ENCODE measurements around the gene TPGS2. TPM values are rescaled to one million over a fixed set of nuclear protein-coding genes. Genes with fewer than 3 reads are reported as not detected.
A peak's percentile ranks its signal among the peaks of the same experiment; 100 is the strongest.
"Not testable (repeated sequence)": the region's sequence is repeated elsewhere in the genome, so short reads cannot be mapped to it uniquely, and the experiment has no call there.

TPGS2 gene
- total RNA-seq, 2 experiments from 2014 or later = 87.6 to 158 TPM

DNA sequence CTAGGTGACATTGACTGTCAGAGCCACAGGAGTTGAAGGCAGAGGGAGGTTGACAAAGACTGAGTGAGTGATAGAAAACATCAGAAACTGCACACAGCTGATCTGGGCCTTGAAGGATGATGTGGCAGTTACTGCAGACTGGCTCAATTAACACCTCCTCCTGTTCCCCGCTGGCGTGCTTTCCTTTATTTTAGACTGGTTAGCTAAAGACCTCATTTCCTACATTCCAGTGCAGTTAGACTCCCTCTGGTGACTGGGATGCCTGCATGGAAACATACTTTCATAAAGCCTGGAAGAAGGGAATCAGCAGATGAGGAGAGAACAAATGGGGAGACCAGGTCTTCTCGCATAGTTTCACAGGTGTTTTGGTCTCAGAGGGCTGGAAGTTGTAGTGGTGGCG lies 7.1 kb downstream of the TPGS2 start:
- no peak for DNase-seq
- H3K27me3 Mint-ChIP-seq = no peaks in the 10 kb centered on the region
- peaks cover 32% of the 10 kb centered on the region for H3K36me3 Mint-ChIP-seq (ENCODE audit: low read depth)
- no peak overlapping the region for H3K27ac Mint-ChIP-seq
- no peaks in the 10 kb centered on the region for H3K4me1 Mint-ChIP-seq
- intact Hi-C loops (cut with DNase I, micrococcal nuclease) = no loop called here
- H3K4me3 Mint-ChIP-seq = no peak overlapping the region
- no peaks in the 10 kb centered on the region for H3K9me3 Mint-ChIP-seq (ENCODE audit: low read depth)
- ChIA-PET POLR2A (no interaction called here), CTCF (no interaction called here)
- no peak for ATAC-seq

- Mint-ChIP-seq H3K27ac (no peak overlapping the region), H3K36me3 (ENCODE audit: low read depth) (peaks cover 31% of the 10 kb centered on the region), H3K9me3 (ENCODE audit: low read depth) (no peaks in the 10 kb centered on the region), H3K4me3 (no peak overlapping the region), H3K4me1 (no peaks in the 10 kb centered on the region), H3K27me3 (no peaks in the 10 kb centered on the region)
- ATAC-seq = no peak
- intact Hi-C loops (cut with DNase I, micrococcal nuclease) = no loop called here
- DNase-seq = no peak
- CTCF ChIA-PET = no interaction called here
- POLR2A ChIA-PET = no interaction called here
These were observed 9.2 kb downstream of the TPGS2 start for GRCh38 chr18:36819621-36820020.

GRCh38 chr18:36818652-36819051 lies 10.2 kb downstream of the TPGS2 start:
- H3K36me3 Mint-ChIP-seq (ENCODE audit: low read depth) = peaks cover 30% of the 10 kb centered on the region
- DNase-seq = no peak
- no peaks in the 10 kb centered on the region for H3K27me3 Mint-ChIP-seq
- no peak overlapping the region for H3K27ac Mint-ChIP-seq
- ChIA-PET POLR2A (no interaction called here), CTCF (no interaction called here)
- intact Hi-C loops (cut with DNase I, micrococcal nuclease) = no loop called here
- peaks cover 3% of the 10 kb centered on the region for H3K4me1 Mint-ChIP-seq
- ATAC-seq = no peak
- H3K9me3 Mint-ChIP-seq (ENCODE audit: low read depth) = no peaks in the 10 kb centered on the region
- H3K4me3 Mint-ChIP-seq = no peak overlapping the region

DNA sequence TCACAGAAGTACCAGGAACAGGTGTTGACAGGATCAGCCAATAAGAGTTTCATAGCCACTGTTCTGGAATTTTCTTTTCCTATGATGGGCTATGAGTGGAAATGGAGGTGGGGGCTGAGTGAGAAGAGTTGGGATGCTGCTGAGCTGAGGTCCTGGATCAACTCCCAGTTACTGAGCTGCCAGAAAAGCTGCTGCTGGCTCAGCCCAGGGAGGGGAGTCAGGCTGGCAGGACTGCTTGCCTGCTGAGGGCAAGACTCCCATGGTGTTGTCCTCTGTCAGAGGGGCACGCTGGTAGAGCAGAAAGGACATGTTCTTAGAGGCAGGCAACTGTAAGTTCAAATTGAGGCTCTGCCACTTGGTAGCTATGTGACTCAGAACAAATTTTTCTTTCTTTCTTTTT lies 11.8 kb downstream of the TPGS2 start:
- Mint-ChIP-seq H3K27me3 (no peaks in the 10 kb centered on the region), H3K4me3 (no peak overlapping the region), H3K27ac (no peak overlapping the region), H3K36me3 (ENCODE audit: low read depth) (peaks cover 30% of the 10 kb centered on the region), H3K4me1 (peaks cover 9% of the 10 kb centered on the region), H3K9me3 (ENCODE audit: low read depth) (no peaks in the 10 kb centered on the region)
- ATAC-seq (no peak), DNase-seq (no peak)
- intact Hi-C loops (cut with DNase I, micrococcal nuclease) = no loop called here
- ChIA-PET CTCF (no interaction called here), POLR2A (no interaction called here)

GRCh38 chr18:36816096-36816495 lies 12.7 kb downstream of the TPGS2 start:
- ATAC-seq; H3K27me3 Mint-ChIP-seq; H3K27ac Mint-ChIP-seq; H3K9me3 Mint-ChIP-seq (ENCODE audit: low read depth); POLR2A ChIA-PET; intact Hi-C loops (cut with DNase I, micrococcal nuclease); H3K4me1 Mint-ChIP-seq; H3K4me3 Mint-ChIP-seq; DNase-seq: not testable (repeated sequence)
- H3K36me3 Mint-ChIP-seq (ENCODE audit: low read depth) = peaks cover 24% of the 10 kb centered on the region
- CTCF ChIA-PET = interaction anchor here (1.4 kb wide), 1 partner anchor 129 kb away, joined by 4 read pairs; no protein-coding TSS in a partner anchor

DNA sequence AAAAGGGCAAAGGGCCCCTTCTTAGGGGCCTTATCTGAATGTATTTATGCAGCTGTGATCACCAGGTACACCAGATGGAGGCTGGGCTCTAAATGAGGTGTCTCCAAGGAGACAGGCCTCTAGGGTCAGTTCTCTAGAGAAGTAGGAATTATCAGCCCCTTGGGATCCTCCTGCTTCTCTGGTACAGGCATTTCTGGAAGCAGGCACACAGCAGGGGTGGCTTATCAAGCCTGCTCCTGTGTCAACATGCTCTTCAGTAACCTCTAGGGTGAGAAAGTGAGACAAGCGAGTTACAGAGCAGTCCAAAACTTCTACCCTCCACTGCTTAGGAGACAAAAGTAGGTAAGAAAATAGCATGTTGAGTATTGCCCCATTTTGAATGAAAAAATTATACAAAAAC lies 13.8 kb downstream of the TPGS2 start:
- DNase-seq (no peak), ATAC-seq (no peak)
- POLR2A ChIA-PET = no interaction called here
- CTCF ChIA-PET = no interaction called here
- Mint-ChIP-seq H3K27me3 (no peaks in the 10 kb centered on the region), H3K27ac (no peak overlapping the region), H3K36me3 (ENCODE audit: low read depth) (peaks cover 22% of the 10 kb centered on the region), H3K4me1 (peaks cover 9% of the 10 kb centered on the region), H3K4me3 (no peak overlapping the region), H3K9me3 (ENCODE audit: low read depth) (no peaks in the 10 kb centered on the region)
- intact Hi-C loops (cut with DNase I, micrococcal nuclease) = no loop called here

DNA sequence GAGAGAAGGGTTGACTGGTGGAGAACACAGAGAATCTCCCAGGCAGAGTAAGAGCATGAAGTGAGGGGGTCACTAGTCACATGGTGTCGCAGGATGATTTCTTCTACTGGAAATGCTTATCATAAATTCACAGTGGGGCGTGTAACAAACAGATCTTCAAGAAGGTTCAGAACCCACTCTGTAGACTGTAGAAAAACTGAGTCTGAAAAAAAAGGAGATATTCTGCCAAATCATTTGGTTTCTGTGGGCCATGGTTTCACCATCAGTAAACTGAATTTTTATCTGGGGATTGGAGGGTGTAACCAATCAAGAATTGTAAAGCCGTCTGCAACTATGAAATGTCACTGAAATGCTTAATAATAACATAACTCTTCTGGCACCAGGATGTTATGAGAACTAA lies 15.0 kb downstream of the TPGS2 start:
- Mint-ChIP-seq H3K4me3 (no peak overlapping the region), H3K27ac (no peak overlapping the region), H3K4me1 (peaks cover 14% of the 10 kb centered on the region), H3K27me3 (no peaks in the 10 kb centered on the region), H3K9me3 (ENCODE audit: low read depth) (no peaks in the 10 kb centered on the region), H3K36me3 (ENCODE audit: low read depth) (peaks cover 19% of the 10 kb centered on the region)
- intact Hi-C loops (cut with DNase I, micrococcal nuclease) = no loop called here
- CTCF ChIA-PET = interaction anchor here (1.3 kb wide), 1 partner anchor 126 kb away, joined by 4 read pairs; no protein-coding TSS in a partner anchor
- ATAC-seq (no peak), DNase-seq (no peak)
- POLR2A ChIA-PET = no interaction called here

DNA sequence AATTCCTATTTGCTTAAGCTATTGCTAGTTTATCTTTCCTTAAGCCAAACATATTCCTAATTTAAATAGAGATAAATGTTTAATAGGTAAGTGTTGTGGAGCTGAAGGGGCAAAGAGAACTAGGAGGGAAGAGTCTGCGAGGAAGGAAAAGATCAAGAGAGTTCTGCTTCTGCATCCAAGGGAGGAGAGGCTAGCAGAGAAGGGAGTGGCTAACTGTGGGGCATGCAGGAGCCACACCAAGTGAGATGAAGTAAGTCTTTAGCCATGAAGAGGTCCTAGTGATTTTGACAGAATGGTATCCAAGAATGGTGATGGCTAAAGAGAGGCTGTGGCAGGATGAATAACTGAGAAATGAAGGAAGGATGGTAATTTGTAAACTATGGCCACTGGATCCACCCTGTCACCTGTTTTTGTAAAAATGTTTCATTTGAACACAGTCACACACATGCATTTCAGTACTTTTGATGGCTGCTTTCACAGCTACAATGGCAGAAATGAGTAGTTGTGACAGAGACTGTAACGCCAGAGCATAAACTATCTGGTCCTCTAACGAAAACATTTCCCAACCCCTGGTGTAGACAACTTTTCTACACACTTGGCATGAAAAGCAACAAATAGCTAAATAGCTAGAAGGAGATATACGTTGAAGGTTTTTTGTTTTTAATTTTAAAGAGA lies 15.6 kb downstream of the TPGS2 start:
- peak; percentile 20 for ATAC-seq
- Mint-ChIP-seq H3K27ac (peak overlapping the region; percentile 38), H3K9me3 (ENCODE audit: low read depth) (no peaks in the 10 kb centered on the region), H3K27me3 (no peaks in the 10 kb centered on the region), H3K36me3 (ENCODE audit: low read depth) (peaks cover 15% of the 10 kb centered on the region), H3K4me3 (no peak overlapping the region), H3K4me1 (peaks cover 14% of the 10 kb centered on the region)
- ChIA-PET CTCF (interaction anchor here (1.3 to 4.3 kb wide), 2 partner anchors 125 to 126 kb away, joined by 4 to 46 read pairs; no protein-coding TSS in a partner anchor), POLR2A (no interaction called here)
- intact Hi-C loops (cut with DNase I, micrococcal nuclease) = no loop called here
- DNase-seq = no peak

- Mint-ChIP-seq H3K9me3 (ENCODE audit: low read depth) (no peaks in the 10 kb centered on the region), H3K4me3 (no peak overlapping the region), H3K27ac (no peak overlapping the region), H3K36me3 (ENCODE audit: low read depth) (peaks cover 11% of the 10 kb centered on the region), H3K27me3 (no peaks in the 10 kb centered on the region), H3K4me1 (peaks cover 14% of the 10 kb centered on the region)
- ATAC-seq (no peak), DNase-seq (no peak)
- POLR2A ChIA-PET = no interaction called here
- intact Hi-C loops (cut with DNase I, micrococcal nuclease) = no loop called here
- CTCF ChIA-PET = interaction anchor here (4.3 kb wide), 1 partner anchor 125 kb away, joined by 46 read pairs; no protein-coding TSS in a partner anchor
These were observed 16.1 kb downstream of the TPGS2 start for GRCh38 chr18:36812678-36813077.

- intact Hi-C loops (cut with DNase I, micrococcal nuclease) = no loop called here
- Mint-ChIP-seq H3K9me3 (ENCODE audit: low read depth) (no peaks in the 10 kb centered on the region), H3K36me3 (ENCODE audit: low read depth) (peaks cover 14% of the 10 kb centered on the region), H3K27ac (no peak overlapping the region), H3K27me3 (no peaks in the 10 kb centered on the region), H3K4me3 (no peak overlapping the region), H3K4me1 (peaks cover 14% of the 10 kb centered on the region)
- CTCF ChIA-PET = interaction anchor here (4.3 kb wide), 1 partner anchor 124 kb away, joined by 46 read pairs; no protein-coding TSS in a partner anchor
- ATAC-seq = no peak
- no peak for DNase-seq
- POLR2A ChIA-PET = no interaction called here
These were observed 16.8 kb downstream of the TPGS2 start for GRCh38 chr18:36811955-36812354.

GRCh38 chr18:36811430-36811829 lies 17.4 kb downstream of the TPGS2 start:
- no peak overlapping the region for H3K4me3 Mint-ChIP-seq
- peaks cover 14% of the 10 kb centered on the region for H3K4me1 Mint-ChIP-seq
- CTCF ChIA-PET = interaction anchor here (1.2 to 4.3 kb wide), 2 partner anchors 18 to 124 kb away, joined by 5 to 46 read pairs; no protein-coding TSS in a partner anchor
- POLR2A ChIA-PET = interaction anchor here (0.7 kb wide), 1 partner anchor 15 kb away, joined by 3 read pairs; no protein-coding TSS in a partner anchor
- DNase-seq (no peak), ATAC-seq (no peak)
- no peaks in the 10 kb centered on the region for H3K27me3 Mint-ChIP-seq
- peaks cover 12% of the 10 kb centered on the region for H3K36me3 Mint-ChIP-seq (ENCODE audit: low read depth)
- H3K27ac Mint-ChIP-seq = no peak overlapping the region
- intact Hi-C loops (cut with DNase I, micrococcal nuclease) = no loop called here
- no peaks in the 10 kb centered on the region for H3K9me3 Mint-ChIP-seq (ENCODE audit: low read depth)

GRCh38 chr18:36809590-36810381 lies 19.0 kb downstream of the TPGS2 start:
- no peak overlapping the region for H3K27ac Mint-ChIP-seq
- H3K4me3 Mint-ChIP-seq = no peak overlapping the region
- peaks cover 14% of the 10 kb centered on the region for H3K4me1 Mint-ChIP-seq
- ATAC-seq (peak; percentile 94), DNase-seq (peak; percentile 38)
- intact Hi-C loops (cut with DNase I, micrococcal nuclease) = loop anchor here (1.0 to 2.0 kb wide), 2 partner anchors 41 to 121 kb away; no protein-coding TSS in a partner anchor
- ChIA-PET POLR2A (no interaction called here), CTCF (interaction anchor here (0.7 to 4.3 kb wide), 4 partner anchors 10 to 122 kb away, joined by 3 to 46 read pairs (median 4); no protein-coding TSS in a partner anchor)
- H3K9me3 Mint-ChIP-seq (ENCODE audit: low read depth) = no peaks in the 10 kb centered on the region
- no peaks in the 10 kb centered on the region for H3K27me3 Mint-ChIP-seq
- H3K36me3 Mint-ChIP-seq (ENCODE audit: low read depth) = peaks cover 27% of the 10 kb centered on the region
